Memory B cell (primary cell): ENCODE results near the gene PUS10.
"Not testable (repeated sequence)": the region's sequence is repeated elsewhere in the genome, so short reads cannot be mapped to it uniquely, and the experiment has no call there.

Source experiments
- ATAC-seq: fragments of 150-1000 bp; cut with Tn5 transposase; 2 replicates; pipeline ENCODE4 v1.10.0; 2021; ENCODE audit warnings: low read depth, mild to moderate bottlenecking, moderate library complexity
- DNase-seq, 2 donors: peaks; one replicate each; pipeline ENCODE4 v3.0.0; 2022; ENCODE audit warnings: low spot score in 2 of 2
- H3K27ac Mint-ChIP-seq: one replicate; pipeline ENCODE4 v1.8.0; 2022; ENCODE audit warnings: mild to moderate bottlenecking, moderate library complexity, mixed read lengths
- H3K27me3 Mint-ChIP-seq: one replicate; pipeline ENCODE4 v1.8.0; 2022; ENCODE audit warnings: mixed read lengths
- H3K36me3 Mint-ChIP-seq: one replicate; pipeline ENCODE4 v1.8.0; 2022; ENCODE audit warnings: mild to moderate bottlenecking, mixed read lengths
- H3K4me1 Mint-ChIP-seq: one replicate; pipeline ENCODE4 v1.8.0; 2022; ENCODE audit warnings: mixed read lengths
- H3K4me3 Mint-ChIP-seq: one replicate; pipeline ENCODE4 v1.8.0; 2022; ENCODE audit warnings: mild to moderate bottlenecking, moderate library complexity, mixed read lengths
- H3K9me3 Mint-ChIP-seq: one replicate; pipeline ENCODE4 v1.8.0; 2022; ENCODE audit warnings: mixed read lengths

Gene PUS10

DNA sequence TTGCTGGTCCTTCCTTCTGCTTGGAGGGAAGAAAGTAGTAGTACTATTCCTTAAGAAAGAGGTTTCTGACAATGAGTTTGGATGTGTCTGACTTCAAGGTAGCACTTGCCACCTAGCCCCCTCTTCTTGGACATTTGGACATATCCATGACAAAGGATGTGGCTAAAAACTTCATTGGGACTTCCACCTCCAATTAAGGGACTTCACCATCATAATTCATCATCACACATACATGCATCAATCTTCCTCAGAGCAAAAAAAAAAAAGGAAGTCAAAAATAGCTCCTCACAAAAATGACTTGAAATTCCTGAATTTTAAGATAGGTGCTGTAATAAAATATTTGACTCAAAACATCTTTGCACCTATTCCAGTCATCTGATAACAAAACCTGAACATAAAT is 23.9 kb downstream of the PUS10 start:
- DNase-seq (no peak), ATAC-seq (no peak)
- Mint-ChIP-seq H3K27me3 (no peaks in the 10 kb centered on the region), H3K4me1 (peaks cover 30% of the 10 kb centered on the region), H3K27ac (peak overlapping the region; percentile 98), H3K36me3 (peaks cover 4% of the 10 kb centered on the region), H3K4me3 (peak overlapping the region; percentile 8), H3K9me3 (no peaks in the 10 kb centered on the region)

DNA sequence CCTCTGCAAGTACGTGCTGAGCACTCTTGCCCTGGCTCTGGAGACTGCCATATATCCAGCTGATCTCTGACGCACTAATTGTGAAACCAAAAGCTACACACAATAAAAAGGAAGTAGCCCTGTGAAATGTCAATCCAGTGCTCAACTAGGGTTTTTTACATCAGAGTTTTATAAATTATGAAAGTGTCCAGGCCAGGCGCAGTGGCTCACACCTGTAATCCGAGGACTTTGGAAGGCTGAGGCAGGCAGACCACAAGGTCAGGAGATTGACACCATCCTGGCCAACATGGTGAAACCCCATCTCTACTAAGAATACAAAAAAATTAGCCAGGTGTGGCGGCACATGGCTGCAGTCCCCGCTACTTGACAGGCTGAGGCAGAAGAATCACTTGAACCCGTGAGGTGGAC is 25.1 kb downstream of the PUS10 start:
- Mint-ChIP-seq H3K36me3 (peaks cover 4% of the 10 kb centered on the region), H3K27me3 (no peaks in the 10 kb centered on the region), H3K4me1 (peaks cover 30% of the 10 kb centered on the region), H3K27ac (peak overlapping the region; percentile 98), H3K9me3 (no peaks in the 10 kb centered on the region), H3K4me3 (peak overlapping the region; percentile 63)
- DNase-seq, result peak; percentile 49 to 68
- ATAC-seq, result peak; percentile 96

DNA sequence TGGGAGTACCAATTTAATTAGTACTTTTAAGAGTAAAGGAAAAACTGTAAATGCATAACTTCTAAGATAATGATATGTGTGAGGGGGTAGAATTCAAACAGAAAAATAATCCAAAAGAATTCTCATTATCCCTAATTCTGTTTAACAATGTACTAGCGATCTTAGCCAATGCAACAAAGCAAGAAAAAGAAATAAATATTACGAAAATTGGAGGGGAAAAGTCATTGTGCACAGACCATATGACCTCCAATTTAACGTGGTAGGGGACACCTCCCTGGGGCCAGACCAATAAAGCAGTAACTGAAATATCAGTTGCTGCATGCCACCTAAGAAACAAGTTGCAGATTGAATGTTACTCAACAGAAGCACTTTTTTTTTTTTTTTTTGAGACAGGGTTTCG is 26.4 kb downstream of the PUS10 start:
- ATAC-seq, result no peak
- no peaks in the 10 kb centered on the region for H3K9me3 Mint-ChIP-seq
- no peak overlapping the region for H3K4me3 Mint-ChIP-seq
- H3K27me3 Mint-ChIP-seq, result no peaks in the 10 kb centered on the region
- H3K4me1 Mint-ChIP-seq, result peaks cover 34% of the 10 kb centered on the region
- DNase-seq, result no peak
- peak overlapping the region; percentile 98 for H3K27ac Mint-ChIP-seq
- peaks cover 4% of the 10 kb centered on the region for H3K36me3 Mint-ChIP-seq

DNA sequence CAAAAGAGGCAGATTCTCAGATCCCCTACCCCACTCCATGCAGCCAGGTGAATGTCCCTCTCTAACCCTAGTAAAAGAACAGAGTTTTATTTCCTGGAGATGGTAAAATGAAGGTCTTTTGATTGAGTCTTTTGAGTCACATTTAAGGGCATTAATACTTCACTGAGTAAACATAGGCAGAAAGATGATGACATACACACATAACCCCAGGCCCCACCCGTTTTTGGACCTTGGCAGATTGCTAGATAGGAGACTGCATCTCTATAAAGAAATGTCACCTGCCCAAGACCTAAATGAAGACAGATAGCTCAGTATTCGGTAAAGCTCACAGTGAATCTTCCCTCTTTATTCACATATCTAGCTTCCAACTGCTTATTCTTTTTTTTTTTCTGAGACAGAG is 28.8 kb downstream of the PUS10 start:
- Mint-ChIP-seq H3K36me3 (peaks cover 4% of the 10 kb centered on the region), H3K4me3 (no peak overlapping the region), H3K27me3 (no peaks in the 10 kb centered on the region), H3K4me1 (peaks cover 31% of the 10 kb centered on the region), H3K27ac (peak overlapping the region; percentile 55), H3K9me3 (no peaks in the 10 kb centered on the region)
- ATAC-seq, result no peak
- no peak for DNase-seq

GRCh38 chr2:60987656-60988055 is 30.4 kb downstream of the PUS10 start:
- not testable (repeated sequence) for H3K9me3 Mint-ChIP-seq, H3K27me3 Mint-ChIP-seq, ATAC-seq, DNase-seq, H3K36me3 Mint-ChIP-seq, H3K4me3 Mint-ChIP-seq
- H3K4me1 Mint-ChIP-seq, result peaks cover 30% of the 10 kb centered on the region
- peak overlapping the region; percentile 48 for H3K27ac Mint-ChIP-seq

GRCh38 chr2:60987041-60987440 is 31.0 kb downstream of the PUS10 start:
- H3K27ac Mint-ChIP-seq, result peak overlapping the region; percentile 48
- no peak for DNase-seq
- H3K4me1 Mint-ChIP-seq, result peaks cover 28% of the 10 kb centered on the region
- H3K36me3 Mint-ChIP-seq, result peaks cover 4% of the 10 kb centered on the region
- H3K4me3 Mint-ChIP-seq, result peak overlapping the region; percentile 57
- ATAC-seq, result peak; percentile 45
- H3K9me3 Mint-ChIP-seq, result no peaks in the 10 kb centered on the region
- no peaks in the 10 kb centered on the region for H3K27me3 Mint-ChIP-seq

GRCh38 chr2:60984720-60985119 is 33.3 kb downstream of the PUS10 start:
- Mint-ChIP-seq H3K27me3 (no peaks in the 10 kb centered on the region), H3K36me3 (no peaks in the 10 kb centered on the region), H3K27ac (peak overlapping the region; percentile 16), H3K4me3 (peak overlapping the region; percentile 60), H3K4me1 (peaks cover 29% of the 10 kb centered on the region), H3K9me3 (no peaks in the 10 kb centered on the region)
- no peak for DNase-seq
- peak; percentile 90 for ATAC-seq

DNA sequence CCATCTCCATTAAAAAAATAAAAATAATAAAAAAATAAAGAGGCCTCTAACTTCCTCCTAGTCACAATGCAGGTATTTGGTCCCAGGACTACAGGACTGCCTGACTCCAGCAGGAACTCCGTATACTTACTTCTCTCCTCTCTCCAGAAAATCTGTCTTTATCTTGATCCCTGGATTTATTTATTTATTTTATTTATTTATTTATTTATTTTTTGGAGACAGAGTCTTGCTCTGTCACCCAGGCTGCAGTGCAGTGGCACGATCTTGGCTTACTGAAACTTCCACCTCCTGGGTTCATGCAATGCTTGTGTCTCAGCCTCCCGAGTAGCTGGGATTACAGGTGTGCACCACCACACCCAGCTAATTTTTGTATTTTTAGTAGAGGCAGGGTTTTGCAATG is 36.0 kb downstream of the PUS10 start:
- not testable (repeated sequence) for H3K36me3 Mint-ChIP-seq, ATAC-seq, DNase-seq, H3K27ac Mint-ChIP-seq, H3K9me3 Mint-ChIP-seq, H3K27me3 Mint-ChIP-seq, H3K4me3 Mint-ChIP-seq
- H3K4me1 Mint-ChIP-seq, result peaks cover 41% of the 10 kb centered on the region

DNA sequence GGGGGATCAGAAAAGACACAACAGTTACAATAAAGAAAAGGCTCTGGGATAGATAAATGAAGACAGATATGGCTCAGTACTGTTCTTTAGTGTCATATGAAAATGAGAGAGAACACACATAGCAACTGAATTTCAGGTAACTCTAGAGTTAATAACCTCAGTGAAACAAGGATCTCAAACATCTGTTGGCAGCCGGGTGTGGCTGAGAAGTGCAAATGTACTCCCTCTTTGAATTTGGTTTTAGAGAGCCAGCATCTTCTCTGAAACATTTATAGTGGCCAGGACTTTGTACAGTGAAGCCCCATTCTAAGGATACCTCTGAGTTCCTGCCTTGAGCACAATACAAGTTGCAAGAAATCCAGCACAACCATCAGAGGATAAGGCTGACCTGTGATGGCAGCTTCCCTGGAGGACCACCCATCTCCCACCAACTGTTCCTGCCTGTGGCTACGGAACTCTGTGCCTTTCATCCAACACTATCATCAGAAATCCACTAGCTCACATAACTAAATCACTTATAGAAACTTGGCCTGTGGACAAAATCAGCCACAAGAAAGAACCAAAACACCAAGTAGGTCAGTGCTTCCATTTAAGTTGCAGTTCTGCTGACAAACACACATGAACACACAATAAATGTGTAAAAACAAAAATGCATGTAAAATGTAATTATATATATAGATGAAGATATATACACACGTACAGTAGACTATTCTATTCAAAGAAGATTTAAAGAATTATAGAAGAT is 37.8 kb downstream of the PUS10 start:
- H3K27me3 Mint-ChIP-seq, result no peaks in the 10 kb centered on the region
- peak overlapping the region; percentile 58 for H3K27ac Mint-ChIP-seq
- peak overlapping the region; percentile 18 for H3K4me3 Mint-ChIP-seq
- H3K4me1 Mint-ChIP-seq, result peaks cover 44% of the 10 kb centered on the region
- no peaks in the 10 kb centered on the region for H3K9me3 Mint-ChIP-seq
- ATAC-seq, result peak; percentile 28
- DNase-seq, result no peak
- no peaks in the 10 kb centered on the region for H3K36me3 Mint-ChIP-seq

GRCh38 chr2:60979231-60979630 is 38.8 kb downstream of the PUS10 start:
- peak overlapping the region; percentile 58 for H3K27ac Mint-ChIP-seq
- peak; percentile 81 for ATAC-seq
- H3K4me3 Mint-ChIP-seq, result peak overlapping the region; percentile 18

GRCh38 chr2:60977562-60977895 is 40.5 kb downstream of the PUS10 start:
- Mint-ChIP-seq H3K36me3 (peaks cover 2% of the 10 kb centered on the region), H3K9me3 (peaks cover 1% of the 10 kb centered on the region), H3K4me1 (peaks cover 50% of the 10 kb centered on the region), H3K27ac (peak overlapping the region; percentile 85), H3K27me3 (no peaks in the 10 kb centered on the region), H3K4me3 (no peak overlapping the region)
- DNase-seq, result no peak
- ATAC-seq, result no peak

More at GRCh38 chr2:60979231-60979630, 38.8 kb downstream of the PUS10 start:
- DNase-seq, result no peak
- Mint-ChIP-seq H3K9me3 (peaks cover 1% of the 10 kb centered on the region), H3K36me3 (peaks cover 1% of the 10 kb centered on the region), H3K4me1 (peaks cover 47% of the 10 kb centered on the region), H3K27me3 (no peaks in the 10 kb centered on the region)

GRCh38 chr2:60976875-60977561 is 41.0 kb downstream of the PUS10 start:
- peak overlapping the region; percentile 3 for H3K4me3 Mint-ChIP-seq

GRCh38 chr2:60976256-60976850 is 41.7 kb downstream of the PUS10 start:
- ATAC-seq (no peak), DNase-seq (no peak)
- Mint-ChIP-seq H3K4me1 (peaks cover 52% of the 10 kb centered on the region), H3K4me3 (no peak overlapping the region), H3K27me3 (no peaks in the 10 kb centered on the region), H3K36me3 (peaks cover 2% of the 10 kb centered on the region), H3K9me3 (peaks cover 1% of the 10 kb centered on the region), H3K27ac (peak overlapping the region; percentile 85)

More at GRCh38 chr2:60976875-60977561, 41.0 kb downstream of the PUS10 start:
- Mint-ChIP-seq H3K36me3 (peaks cover 2% of the 10 kb centered on the region), H3K27ac (peak overlapping the region; percentile 85), H3K9me3 (peaks cover 1% of the 10 kb centered on the region), H3K4me1 (peaks cover 52% of the 10 kb centered on the region), H3K27me3 (no peaks in the 10 kb centered on the region)
- ATAC-seq, result no peak
- DNase-seq, result no peak

DNA sequence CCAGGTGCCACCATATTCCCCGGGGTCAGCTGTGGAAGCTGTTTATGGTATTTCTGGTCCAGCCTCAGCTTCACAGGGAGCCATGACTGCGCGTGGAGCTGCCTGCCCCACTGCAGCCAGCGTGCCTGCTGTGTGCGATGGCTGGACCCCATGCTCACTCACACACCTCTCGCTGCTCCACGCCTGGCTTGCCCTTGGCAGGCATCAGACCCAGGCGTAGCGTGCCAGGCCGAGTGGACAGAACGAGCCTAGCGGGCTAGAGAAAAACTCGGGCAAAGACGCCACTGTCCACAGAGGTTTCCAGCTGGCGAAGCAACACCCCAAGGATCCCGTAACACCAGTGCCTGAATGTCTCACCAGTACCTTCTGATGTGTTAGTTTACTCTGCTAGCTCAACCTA is 43.4 kb downstream of the PUS10 start:
- ATAC-seq, result no peak
- Mint-ChIP-seq H3K36me3 (peaks cover 2% of the 10 kb centered on the region), H3K4me1 (peaks cover 45% of the 10 kb centered on the region), H3K4me3 (no peak overlapping the region), H3K9me3 (peaks cover 1% of the 10 kb centered on the region), H3K27ac (peak overlapping the region; percentile 97), H3K27me3 (no peaks in the 10 kb centered on the region)
- DNase-seq, result no peak
